ENCODE results near the gene NEU4.
"Not testable (repeated sequence)": the region's sequence is repeated elsewhere in the genome, so short reads cannot be mapped to it uniquely, and the experiment has no call there.

Gene NEU4

DNA sequence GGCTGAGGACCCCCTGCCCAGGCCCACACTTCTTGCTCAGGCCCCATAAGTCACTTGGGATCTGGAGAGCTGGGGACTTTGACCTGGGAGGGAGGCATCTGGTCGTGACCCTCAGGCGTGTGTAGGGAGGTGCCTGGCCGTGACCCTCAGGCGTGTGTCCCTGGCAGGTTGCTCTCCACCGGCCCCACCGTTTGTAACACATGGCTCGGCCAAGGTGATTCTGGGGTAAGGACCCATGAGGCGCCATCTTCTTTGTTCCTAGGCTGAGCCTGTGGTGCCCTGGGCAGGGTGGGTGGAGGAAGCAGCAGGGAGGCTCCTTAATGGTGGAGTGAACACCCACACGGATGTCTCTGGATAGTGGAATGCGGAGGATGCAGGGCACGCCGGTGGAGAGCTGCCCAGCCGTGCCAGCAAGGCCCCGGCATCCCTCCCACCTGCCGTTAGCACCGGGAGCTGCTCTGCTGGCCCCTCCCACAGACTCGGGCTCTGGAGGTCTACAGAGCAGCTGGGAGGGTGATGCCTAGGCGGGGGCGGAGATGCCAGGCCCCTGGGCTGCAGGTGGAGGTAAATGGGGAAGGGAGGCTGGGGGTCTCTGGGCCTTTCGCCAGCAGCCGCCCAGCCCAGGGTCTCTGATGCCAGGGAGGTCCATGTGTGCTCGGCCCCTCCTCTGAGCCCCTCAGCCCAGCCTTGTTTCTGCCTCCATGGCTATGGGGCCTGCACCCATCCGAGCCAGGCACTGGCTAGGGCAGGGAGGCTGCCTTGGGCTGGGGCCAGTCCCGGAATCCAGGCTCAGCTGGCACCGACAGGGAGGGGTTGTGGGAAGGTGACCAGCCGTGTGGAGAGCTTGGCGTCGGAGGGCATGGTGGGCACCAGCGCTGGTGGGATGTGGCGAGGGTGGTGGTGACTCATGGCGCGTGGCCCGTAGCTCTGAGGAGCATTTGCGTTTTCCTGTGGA lies 33.5 kb upstream of the NEU4 start:
- Histone ChIP-seq H3K4me1 (ENCODE audit: control insufficient read depth in 2 of 2, insufficient read depth in 2 of 2, low read length in 2 of 2) (peaks cover 27 to 47% of the 10 kb centered on the region in 2 donors), H3K9ac (ENCODE audit: low read depth in 1 of 2, low read length in 2 of 2) (peak overlapping the region; percentile 41 to 86), H3K9me3 (ENCODE audit: control insufficient read depth in 2 of 2, low read length in 2 of 2) (no peaks in the 10 kb centered on the region), H3K4me3 (ENCODE audit: low read length in 2 of 2) (peak overlapping the region in 1 of 2 donors; percentile 57), H3K27ac (ENCODE audit: low read depth in 2 of 2, low read length in 2 of 2) (peak overlapping the region; percentile 88 to 91), H3K27me3 (ENCODE audit: control insufficient read depth in 2 of 2, insufficient read depth in 2 of 2, low read length in 2 of 2) (no peaks in the 10 kb centered on the region), H3K36me3 (ENCODE audit: control insufficient read depth in 2 of 2, insufficient read depth in 2 of 2, low read length in 2 of 2) (no peaks in the 10 kb centered on the region)

GRCh38 chr2:241776336-241777169 lies 32.4 kb upstream of the NEU4 start, which contains the start of gene GAL3ST2:
Gene GAL3ST2 (plus strand): TSS chr2:241776822. CDS start chr2:241776956, 134 bp downstream.
- no peaks in the 10 kb centered on the region for H3K36me3 ChIP-seq (ENCODE audit: control insufficient read depth in 2 of 2, insufficient read depth in 2 of 2, low read length in 2 of 2)
- H3K4me1 ChIP-seq (ENCODE audit: control insufficient read depth in 2 of 2, insufficient read depth in 2 of 2, low read length in 2 of 2) = peaks cover 27 to 47% of the 10 kb centered on the region in 2 donors
- H3K9ac ChIP-seq (ENCODE audit: low read depth in 1 of 2, low read length in 2 of 2) = peak within 1 kb of the TSS; percentile 84 to 86
- peak within 1 kb of the TSS; percentile 88 to 91 for H3K27ac ChIP-seq (ENCODE audit: low read depth in 2 of 2, low read length in 2 of 2)
- no peaks in the 10 kb centered on the region for H3K9me3 ChIP-seq (ENCODE audit: control insufficient read depth in 2 of 2, low read length in 2 of 2)
- peak within 1 kb of the TSS; percentile 76 to 77 for H3K4me3 ChIP-seq (ENCODE audit: low read length in 2 of 2)
- H3K27me3 ChIP-seq (ENCODE audit: control insufficient read depth in 2 of 2, insufficient read depth in 2 of 2, low read length in 2 of 2) = no peaks in the 10 kb centered on the region

- H3K4me1 ChIP-seq (ENCODE audit: control insufficient read depth in 2 of 2, insufficient read depth in 2 of 2, low read length in 2 of 2) = peaks cover 27 to 47% of the 10 kb centered on the region in 2 donors
- peak overlapping the region; percentile 76 to 77 for H3K4me3 ChIP-seq (ENCODE audit: low read length in 2 of 2)
- peak overlapping the region; percentile 84 to 86 for H3K9ac ChIP-seq (ENCODE audit: low read depth in 1 of 2, low read length in 2 of 2)
- no peaks in the 10 kb centered on the region for H3K36me3 ChIP-seq (ENCODE audit: control insufficient read depth in 2 of 2, insufficient read depth in 2 of 2, low read length in 2 of 2)
- H3K27me3 ChIP-seq (ENCODE audit: control insufficient read depth in 2 of 2, insufficient read depth in 2 of 2, low read length in 2 of 2) = no peaks in the 10 kb centered on the region
- peak overlapping the region; percentile 88 to 91 for H3K27ac ChIP-seq (ENCODE audit: low read depth in 2 of 2, low read length in 2 of 2)
- no peaks in the 10 kb centered on the region for H3K9me3 ChIP-seq (ENCODE audit: control insufficient read depth in 2 of 2, low read length in 2 of 2)
Measured at GRCh38 chr2:241777170-241777685, 31.8 kb upstream of the NEU4 start.

- peak overlapping the region; percentile 84 to 86 for H3K9ac ChIP-seq (ENCODE audit: low read depth in 1 of 2, low read length in 2 of 2)
- H3K36me3 ChIP-seq (ENCODE audit: control insufficient read depth in 2 of 2, insufficient read depth in 2 of 2, low read length in 2 of 2) = no peaks in the 10 kb centered on the region
- H3K4me1 ChIP-seq (ENCODE audit: control insufficient read depth in 2 of 2, insufficient read depth in 2 of 2, low read length in 2 of 2) = peaks cover 27 to 47% of the 10 kb centered on the region in 2 donors
- H3K27ac ChIP-seq (ENCODE audit: low read depth in 2 of 2, low read length in 2 of 2) = peak overlapping the region; percentile 88 to 91
- no peaks in the 10 kb centered on the region for H3K9me3 ChIP-seq (ENCODE audit: control insufficient read depth in 2 of 2, low read length in 2 of 2)
- H3K27me3 ChIP-seq (ENCODE audit: control insufficient read depth in 2 of 2, insufficient read depth in 2 of 2, low read length in 2 of 2) = no peaks in the 10 kb centered on the region
- peak overlapping the region; percentile 76 to 77 for H3K4me3 ChIP-seq (ENCODE audit: low read length in 2 of 2)
Measured at GRCh38 chr2:241777686-241778627, 31.0 kb upstream of the NEU4 start.

DNA sequence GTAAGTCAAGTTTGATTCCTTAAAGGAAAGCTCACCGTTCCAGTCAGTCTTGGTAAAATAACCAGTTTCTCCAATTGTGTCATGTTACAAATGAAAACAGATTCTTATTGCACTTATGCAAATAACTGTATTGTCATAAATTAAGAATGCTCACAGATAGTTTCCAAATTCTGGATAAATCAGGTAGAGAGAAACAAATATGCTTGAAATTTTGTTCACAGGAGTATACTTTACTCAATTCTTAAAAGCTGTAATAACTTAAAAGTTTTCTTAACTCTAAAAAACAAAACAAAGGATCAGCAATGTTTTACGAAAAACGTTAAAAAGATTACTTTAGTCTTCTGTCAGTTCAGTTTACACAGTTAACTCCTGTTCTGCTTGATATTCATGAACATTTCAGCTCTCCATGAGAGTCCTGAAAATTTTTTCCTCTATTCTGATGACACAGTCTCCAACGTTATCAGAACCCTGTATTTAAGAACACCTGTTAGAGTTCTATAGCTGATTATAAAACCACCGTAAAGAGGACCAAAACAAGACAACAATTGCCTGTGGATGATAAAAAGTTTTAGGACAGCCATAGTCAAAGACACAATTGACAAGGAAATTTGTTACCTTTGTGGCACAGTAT lies 27.9 kb upstream of the NEU4 start:
- Histone ChIP-seq H3K36me3 (ENCODE audit: control insufficient read depth in 2 of 2, insufficient read depth in 2 of 2, low read length in 2 of 2) (no peaks in the 10 kb centered on the region), H3K4me1 (ENCODE audit: control insufficient read depth in 2 of 2, insufficient read depth in 2 of 2, low read length in 2 of 2) (peaks cover 5 to 19% of the 10 kb centered on the region in 2 donors), H3K4me3 (ENCODE audit: low read length in 2 of 2) (no peak overlapping the region), H3K27ac (ENCODE audit: low read depth in 2 of 2, low read length in 2 of 2) (no peak overlapping the region), H3K27me3 (ENCODE audit: control insufficient read depth in 2 of 2, insufficient read depth in 2 of 2, low read length in 2 of 2) (no peaks in the 10 kb centered on the region), H3K9ac (ENCODE audit: low read depth in 1 of 2, low read length in 2 of 2) (no peak overlapping the region), H3K9me3 (ENCODE audit: control insufficient read depth in 2 of 2, low read length in 2 of 2) (no peaks in the 10 kb centered on the region)

- H3K36me3 ChIP-seq (ENCODE audit: control insufficient read depth in 2 of 2, insufficient read depth in 2 of 2, low read length in 2 of 2); H3K4me3 ChIP-seq (ENCODE audit: low read length in 2 of 2); H3K9me3 ChIP-seq (ENCODE audit: control insufficient read depth in 2 of 2, low read length in 2 of 2); H3K27ac ChIP-seq (ENCODE audit: low read depth in 2 of 2, low read length in 2 of 2); H3K9ac ChIP-seq (ENCODE audit: low read depth in 1 of 2, low read length in 2 of 2); H3K27me3 ChIP-seq (ENCODE audit: control insufficient read depth in 2 of 2, insufficient read depth in 2 of 2, low read length in 2 of 2): not testable (repeated sequence)
- peaks cover 4 to 11% of the 10 kb centered on the region in 2 donors for H3K4me1 ChIP-seq (ENCODE audit: control insufficient read depth in 2 of 2, insufficient read depth in 2 of 2, low read length in 2 of 2)
Measured at GRCh38 chr2:241782053-241782452, 26.9 kb upstream of the NEU4 start.

- Histone ChIP-seq H3K4me3 (ENCODE audit: low read length in 2 of 2) (no peak overlapping the region), H3K9me3 (ENCODE audit: control insufficient read depth in 2 of 2, low read length in 2 of 2) (no peaks in the 10 kb centered on the region), H3K9ac (ENCODE audit: low read depth in 1 of 2, low read length in 2 of 2) (no peak overlapping the region), H3K27me3 (ENCODE audit: control insufficient read depth in 2 of 2, insufficient read depth in 2 of 2, low read length in 2 of 2) (no peaks in the 10 kb centered on the region), H3K27ac (ENCODE audit: low read depth in 2 of 2, low read length in 2 of 2) (peak overlapping the region in 1 of 2 donors; percentile 60), H3K4me1 (ENCODE audit: control insufficient read depth in 2 of 2, insufficient read depth in 2 of 2, low read length in 2 of 2) (peaks cover 7 to 33% of the 10 kb centered on the region in 2 donors), H3K36me3 (ENCODE audit: control insufficient read depth in 2 of 2, insufficient read depth in 2 of 2, low read length in 2 of 2) (no peaks in the 10 kb centered on the region)
Measured at GRCh38 chr2:241788135-241788534, 20.9 kb upstream of the NEU4 start.

DNA sequence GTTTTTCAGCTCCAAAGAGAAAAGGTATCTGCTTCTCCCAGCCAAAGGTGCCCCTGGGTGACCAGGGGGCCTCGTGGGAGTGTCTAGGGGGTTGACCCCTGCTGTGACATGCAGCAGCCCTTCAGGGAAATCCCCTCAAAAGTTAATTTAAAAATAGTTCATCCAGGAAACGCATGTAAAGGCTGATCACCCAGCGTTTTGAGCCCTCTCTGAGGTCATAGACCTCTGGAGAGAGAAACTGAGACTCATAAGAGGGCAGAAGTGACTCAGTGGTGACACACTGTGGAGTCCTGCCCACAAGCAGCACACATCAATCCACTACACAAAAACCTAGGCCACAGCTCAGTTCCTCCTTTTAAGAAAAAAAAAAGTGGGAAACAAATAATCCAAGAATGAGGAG lies 20.4 kb upstream of the NEU4 start:
- no peaks in the 10 kb centered on the region for H3K36me3 ChIP-seq (ENCODE audit: control insufficient read depth in 2 of 2, insufficient read depth in 2 of 2, low read length in 2 of 2)
- no peak overlapping the region for H3K4me3 ChIP-seq (ENCODE audit: low read length in 2 of 2)
- no peaks in the 10 kb centered on the region for H3K27me3 ChIP-seq (ENCODE audit: control insufficient read depth in 2 of 2, insufficient read depth in 2 of 2, low read length in 2 of 2)
- peaks cover 7 to 37% of the 10 kb centered on the region in 2 donors for H3K4me1 ChIP-seq (ENCODE audit: control insufficient read depth in 2 of 2, insufficient read depth in 2 of 2, low read length in 2 of 2)
- no peak overlapping the region for H3K9ac ChIP-seq (ENCODE audit: low read depth in 1 of 2, low read length in 2 of 2)
- peak overlapping the region in 1 of 2 donors; percentile 63 for H3K27ac ChIP-seq (ENCODE audit: low read depth in 2 of 2, low read length in 2 of 2)
- H3K9me3 ChIP-seq (ENCODE audit: control insufficient read depth in 2 of 2, low read length in 2 of 2) = no peaks in the 10 kb centered on the region

GRCh38 chr2:241791385-241791784 lies 17.6 kb upstream of the NEU4 start:
- H3K27ac ChIP-seq (ENCODE audit: low read depth in 2 of 2, low read length in 2 of 2) = peak overlapping the region in 1 of 2 donors; percentile 7
- H3K36me3 ChIP-seq (ENCODE audit: control insufficient read depth in 2 of 2, insufficient read depth in 2 of 2, low read length in 2 of 2); H3K9me3 ChIP-seq (ENCODE audit: control insufficient read depth in 2 of 2, low read length in 2 of 2); H3K9ac ChIP-seq (ENCODE audit: low read depth in 1 of 2, low read length in 2 of 2); H3K27me3 ChIP-seq (ENCODE audit: control insufficient read depth in 2 of 2, insufficient read depth in 2 of 2, low read length in 2 of 2); H3K4me3 ChIP-seq (ENCODE audit: low read length in 2 of 2): not testable (repeated sequence)
- H3K4me1 ChIP-seq (ENCODE audit: control insufficient read depth in 2 of 2, insufficient read depth in 2 of 2, low read length in 2 of 2) = peaks cover 29 to 63% of the 10 kb centered on the region in 2 donors

All from mucosa of rectum (tissue), 2 donors.